Jurkat, Clone E6-1 (cell line): ENCODE results near the gene CPVL.
"Not testable (repeated sequence)": the region's sequence is repeated elsewhere in the genome, so short reads cannot be mapped to it uniquely, and the experiment has no call there.

Experiments used
- DNase-seq: peaks from one replicate; pipeline ENCODE4 v3.0.0-alpha.2; 2011; ENCODE audit warnings: low read depth, low spot score
- H3K4me3 ChIP-seq: 2 replicates; pipeline ENCODE4 v1.5.1; 2011; ENCODE audit warnings: mild to moderate bottlenecking, low read length, control low read depth, moderate library complexity

The CPVL gene

DNA sequence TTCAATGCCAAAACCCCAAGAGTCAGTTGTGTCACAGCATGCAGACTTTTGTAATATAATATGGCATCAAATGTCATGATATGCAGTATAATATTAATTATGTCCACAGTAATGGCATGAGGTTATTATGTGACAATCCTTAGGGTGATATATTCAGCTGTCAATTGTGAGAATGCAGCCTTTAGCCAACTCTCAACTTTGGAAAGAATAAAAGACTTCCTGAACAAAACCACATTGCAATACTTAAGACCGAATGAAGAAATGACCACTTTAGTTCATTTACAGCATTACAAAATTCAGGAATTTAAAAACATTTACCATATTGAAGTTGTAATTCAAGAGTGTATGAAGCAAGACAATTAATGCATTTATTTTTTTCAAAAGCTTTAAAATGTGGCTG is 45.4 kb downstream of the CPVL start:
- H3K4me3 ChIP-seq = no peak overlapping the region
- DNase-seq = no peak

DNA sequence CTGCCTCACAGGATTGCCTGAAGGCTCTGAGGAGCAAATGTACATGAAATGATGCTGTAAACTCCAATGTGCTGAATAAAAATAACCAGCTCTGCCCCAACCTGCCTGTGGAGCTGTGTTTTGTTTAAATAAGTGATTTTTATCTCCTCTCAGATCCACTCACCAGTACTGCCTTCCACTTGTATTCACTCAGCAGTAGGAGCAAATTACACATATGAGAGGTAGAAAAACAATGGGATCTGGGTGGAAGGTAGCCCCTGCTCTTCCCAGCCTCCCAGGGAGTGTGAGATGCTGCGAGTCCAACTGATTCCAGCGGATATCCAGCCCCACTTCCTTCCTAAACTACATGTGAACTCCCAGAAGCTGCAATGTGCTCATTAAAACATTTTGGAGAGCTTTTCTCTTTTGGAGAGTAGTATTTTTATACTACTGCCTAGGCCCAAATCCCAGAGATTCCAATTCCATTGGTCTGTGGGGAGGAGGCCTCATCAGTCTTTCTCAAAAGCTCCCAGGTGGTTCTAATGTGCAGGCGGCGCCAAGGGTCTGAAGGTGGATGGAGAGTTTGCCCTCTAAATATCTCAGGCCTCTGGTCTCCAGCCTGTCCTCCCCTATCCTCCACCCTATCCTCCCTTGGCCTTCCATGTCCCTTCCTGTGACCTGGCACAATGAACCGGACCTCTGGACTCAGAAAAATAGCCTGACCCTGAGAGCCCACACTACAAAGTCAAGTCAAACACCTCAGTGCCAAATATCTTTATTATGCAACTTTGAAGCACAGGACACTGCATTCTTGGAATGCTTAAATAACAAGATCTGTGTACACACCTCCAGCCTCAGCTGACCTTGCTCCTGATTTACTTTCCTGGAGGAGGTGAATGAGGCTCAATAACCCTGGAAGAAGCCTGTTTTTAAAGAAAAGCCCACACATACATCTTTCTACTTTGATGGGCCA is 46.2 kb downstream of the CPVL start:
- no peak overlapping the region for H3K4me3 ChIP-seq
- DNase-seq = no peak

DNA sequence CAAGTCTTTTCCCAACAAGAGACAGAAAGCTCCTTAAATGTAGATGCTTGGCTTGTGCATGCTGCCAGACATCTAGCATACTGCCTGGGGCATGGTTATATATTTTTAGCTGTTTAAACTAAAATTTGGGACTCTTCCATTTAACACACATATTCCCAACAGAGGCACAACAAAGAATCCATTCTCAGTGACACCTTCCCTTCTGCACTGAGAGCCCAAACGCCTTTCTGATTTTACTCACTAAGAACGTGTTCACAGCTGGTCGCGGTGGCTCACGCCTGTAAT is 49.9 kb downstream of the CPVL start:
- no peak for DNase-seq
- no peak overlapping the region for H3K4me3 ChIP-seq

DNA sequence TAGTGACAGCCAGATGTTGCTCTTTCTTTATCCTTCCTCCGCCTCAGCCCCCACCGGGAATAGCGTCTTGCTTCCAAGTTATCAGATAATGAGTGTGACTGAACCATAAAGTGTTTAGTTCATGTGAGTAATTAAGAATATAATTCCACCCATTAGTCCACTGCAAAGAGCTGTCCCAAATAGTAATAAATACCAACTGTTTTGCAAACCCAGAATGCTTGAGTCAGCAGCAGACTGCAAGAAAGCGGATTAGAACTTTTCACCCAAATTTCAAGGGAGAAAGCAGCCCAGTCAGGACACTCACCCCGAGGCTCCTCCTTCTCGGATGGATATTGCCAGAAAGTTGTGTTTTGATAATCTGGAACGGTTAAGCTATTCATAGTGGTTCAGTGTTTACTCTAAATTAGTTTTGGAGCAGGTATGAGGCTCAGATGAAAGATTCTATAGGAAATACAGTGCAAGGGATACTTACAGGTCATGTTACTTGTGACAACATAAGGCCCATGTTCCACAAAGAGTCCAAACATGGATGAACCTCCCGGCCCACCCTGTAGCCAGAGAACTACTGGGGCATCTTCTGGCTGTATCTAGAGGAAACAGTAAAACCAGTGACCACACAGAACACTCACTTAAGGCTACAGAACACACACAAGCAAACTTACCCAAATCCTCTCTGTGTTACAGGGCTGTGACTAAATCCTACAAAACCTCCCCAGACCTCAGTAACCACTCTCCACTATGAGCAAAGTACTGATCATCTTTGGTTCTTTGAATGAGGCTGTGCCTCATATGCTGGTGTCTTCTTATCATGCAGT is 50.5 kb downstream of the CPVL start:
- DNase-seq = no peak

DNA sequence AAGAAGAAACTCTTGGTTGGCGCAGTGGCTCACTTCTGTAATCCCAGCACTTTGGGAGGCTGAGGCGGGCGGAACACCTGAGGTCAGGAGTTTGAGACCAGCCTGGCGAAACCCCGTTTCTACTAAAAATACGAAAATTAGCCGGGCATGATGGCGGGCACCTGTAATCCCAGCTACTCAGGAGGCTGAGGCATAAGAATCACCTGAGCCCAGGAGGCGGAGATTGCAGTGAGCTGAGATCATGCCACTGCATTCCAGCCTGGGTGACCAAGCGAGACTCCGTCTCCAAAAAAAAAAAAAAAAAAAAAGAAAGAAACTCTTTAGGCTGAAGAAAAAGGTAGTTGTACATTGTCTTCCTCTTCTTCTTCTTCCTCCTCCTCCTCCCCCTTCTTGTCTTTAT is 53.2 kb downstream of the CPVL start:
- not testable (repeated sequence) for H3K4me3 ChIP-seq, DNase-seq

More for the DNA sequence above, 50.5 kb downstream of the CPVL start:
- H3K4me3 ChIP-seq = no peak overlapping the region

DNA sequence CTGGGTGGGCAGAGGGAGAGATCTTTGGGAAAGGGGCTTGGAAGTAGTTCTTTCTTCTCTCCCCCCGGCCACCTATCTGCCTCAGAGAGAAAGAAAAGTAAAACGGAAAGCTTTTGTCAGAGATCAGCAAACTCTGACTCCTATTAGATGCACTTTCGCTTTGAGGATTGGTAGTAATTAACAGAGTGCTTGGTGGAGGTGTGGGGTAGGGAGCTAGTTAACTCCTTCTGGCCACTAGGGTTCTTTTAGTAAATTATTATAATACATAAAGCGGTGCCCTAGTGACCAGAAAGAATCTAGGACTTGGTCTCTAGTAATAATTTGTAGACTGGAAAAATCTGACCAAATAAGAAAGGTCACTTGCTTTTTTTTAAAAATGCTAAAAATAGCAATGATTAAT is 54.6 kb downstream of the CPVL start:
- no peak for DNase-seq
- no peak overlapping the region for H3K4me3 ChIP-seq

DNA sequence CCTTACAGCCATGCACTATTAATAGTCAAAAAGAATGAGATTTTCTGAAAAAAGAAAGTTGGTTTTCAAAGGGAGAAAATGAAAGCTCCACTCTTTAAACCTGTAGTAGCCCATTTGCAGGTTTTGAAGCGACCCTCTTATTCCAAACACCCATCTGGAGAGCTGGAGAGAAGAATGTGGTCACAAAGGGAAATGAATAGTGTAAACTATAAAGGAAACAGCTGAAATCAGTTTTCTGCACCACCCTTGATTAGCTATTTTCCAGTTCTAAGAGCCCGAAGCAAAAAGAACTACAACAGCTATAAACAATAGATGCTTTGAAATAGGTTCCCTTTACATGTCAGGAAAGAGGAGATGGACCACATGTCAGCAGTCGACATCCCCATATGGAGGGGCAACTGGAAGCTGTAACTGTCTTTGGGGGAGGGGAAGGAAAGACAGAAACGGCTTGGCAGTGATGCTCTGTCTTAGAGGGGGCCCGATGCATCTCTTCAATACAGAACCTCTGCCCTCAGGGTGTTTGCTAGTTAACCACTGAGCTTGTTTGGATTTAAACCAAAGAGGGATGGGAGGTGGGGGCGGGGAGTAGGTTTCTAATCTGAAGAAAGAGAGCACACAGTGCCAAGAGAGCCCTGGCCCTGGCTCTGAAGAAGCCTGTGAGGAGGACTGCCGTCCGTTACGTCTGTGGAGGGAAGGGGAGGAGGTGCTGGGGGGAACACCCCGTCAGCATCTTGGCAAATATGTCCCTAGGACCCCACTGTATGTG is 55.3 kb downstream of the CPVL start:
- peak; percentile 39 for DNase-seq
- H3K4me3 ChIP-seq = no peak overlapping the region

DNA sequence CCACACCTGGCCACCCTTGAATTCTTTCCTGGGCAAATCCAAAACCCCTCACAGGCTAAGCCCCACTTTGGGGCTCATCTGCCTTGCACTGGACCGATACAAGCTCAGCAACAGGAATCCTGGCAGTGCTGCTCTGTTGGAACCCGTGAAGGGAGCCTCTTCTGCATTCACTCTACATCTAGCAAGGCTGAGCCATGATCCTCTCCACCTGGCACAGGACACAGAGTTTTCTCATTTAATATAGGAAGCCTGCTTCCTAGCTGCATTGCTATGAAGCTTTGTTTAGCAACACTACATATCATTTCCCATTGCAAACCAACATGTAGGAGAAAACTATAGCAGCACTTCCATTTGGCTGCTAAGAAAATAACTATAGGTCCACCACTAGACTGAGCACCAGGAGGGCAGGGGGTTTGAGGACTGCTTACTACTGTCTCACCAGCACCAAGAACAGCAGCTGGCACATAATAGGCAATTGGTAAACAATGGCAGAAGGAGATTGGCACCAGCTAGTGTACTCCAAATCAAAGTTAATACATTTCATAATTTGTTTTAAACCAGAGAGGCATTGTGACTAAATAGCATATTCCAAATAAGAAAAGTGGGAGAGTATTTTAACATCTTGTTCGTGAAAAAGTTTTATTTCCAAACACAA is 56.1 kb downstream of the CPVL start:
- H3K4me3 ChIP-seq = no peak overlapping the region
- DNase-seq = no peak

DNA sequence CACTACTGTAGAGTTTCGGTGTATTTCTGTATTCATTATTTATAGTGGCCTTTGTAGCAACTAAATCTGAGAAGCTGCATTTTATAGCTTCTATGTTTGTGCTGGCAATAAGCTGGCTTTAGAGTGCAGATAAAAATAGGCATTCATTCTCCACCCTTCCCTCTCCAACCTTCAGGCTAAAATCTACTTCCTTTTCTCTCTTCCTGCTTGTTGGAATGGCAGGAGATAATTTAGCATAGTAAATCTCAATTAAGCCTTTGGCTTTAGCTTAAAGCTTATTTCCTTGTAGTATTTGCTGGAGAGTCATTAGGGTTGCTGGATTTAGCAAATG is 58.5 kb downstream of the CPVL start:
- no peak for DNase-seq

DNA sequence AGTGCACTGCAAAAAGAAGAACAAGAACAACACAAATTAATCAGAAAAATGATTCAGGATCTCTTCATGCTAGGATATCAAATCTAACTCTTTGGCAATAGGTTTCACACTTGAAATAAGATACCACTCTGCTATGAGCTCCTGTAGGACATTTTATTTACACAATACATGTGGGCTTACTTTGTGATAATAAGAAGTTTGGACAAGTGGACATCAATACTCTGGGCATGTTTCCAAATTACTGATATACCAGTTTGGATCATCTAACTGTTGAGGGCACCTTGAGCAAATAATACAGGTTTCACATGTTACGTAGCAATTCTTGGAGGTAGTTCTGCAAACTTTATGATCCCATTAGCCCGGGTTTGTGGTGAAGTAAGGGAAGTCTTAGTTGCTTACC is 59.8 kb downstream of the CPVL start:
- H3K4me3 ChIP-seq = no peak overlapping the region
- no peak for DNase-seq

More for the DNA sequence above, 58.5 kb downstream of the CPVL start:
- H3K4me3 ChIP-seq = no peak overlapping the region

DNA sequence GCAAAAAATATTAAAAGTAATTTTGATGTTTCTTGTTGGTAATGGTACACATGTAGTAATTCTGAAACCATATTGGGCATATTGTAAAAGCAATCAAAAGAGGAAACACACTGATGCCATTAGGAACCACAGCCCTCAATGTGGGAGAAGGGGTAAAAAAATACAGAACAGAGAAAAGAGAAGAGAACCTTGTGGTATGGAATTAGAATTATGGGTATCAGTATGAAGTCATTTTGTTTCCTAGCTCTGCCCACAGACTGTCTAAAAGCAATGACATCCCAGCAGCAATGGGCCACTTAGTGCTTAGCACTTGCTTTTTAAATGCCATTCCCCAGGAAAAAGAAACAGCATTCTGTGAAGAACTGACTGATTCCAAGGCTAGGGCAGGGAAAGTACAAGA is 61.5 kb downstream of the CPVL start:
- DNase-seq = no peak
- H3K4me3 ChIP-seq = no peak overlapping the region

DNA sequence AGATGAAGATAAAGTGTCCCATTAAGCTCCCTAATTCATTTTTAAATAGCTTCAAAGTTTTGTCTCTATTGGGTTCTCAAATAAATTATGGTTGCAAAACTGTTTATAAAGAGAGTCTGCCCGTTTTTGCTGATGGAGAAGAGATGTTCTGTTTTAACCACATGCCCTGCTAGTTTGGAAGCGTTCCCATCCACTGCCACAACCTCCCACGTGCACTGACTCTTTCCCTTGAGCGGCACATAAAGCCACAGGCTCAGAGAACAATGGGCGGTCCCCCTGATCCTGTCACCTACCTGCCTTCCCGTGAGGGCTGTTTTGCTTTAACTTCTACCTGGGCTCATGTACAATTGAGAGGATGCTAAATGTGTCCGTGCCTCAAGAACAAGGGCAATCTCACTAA is 65.5 kb downstream of the CPVL start:
- no peak for DNase-seq
- no peak overlapping the region for H3K4me3 ChIP-seq

DNA sequence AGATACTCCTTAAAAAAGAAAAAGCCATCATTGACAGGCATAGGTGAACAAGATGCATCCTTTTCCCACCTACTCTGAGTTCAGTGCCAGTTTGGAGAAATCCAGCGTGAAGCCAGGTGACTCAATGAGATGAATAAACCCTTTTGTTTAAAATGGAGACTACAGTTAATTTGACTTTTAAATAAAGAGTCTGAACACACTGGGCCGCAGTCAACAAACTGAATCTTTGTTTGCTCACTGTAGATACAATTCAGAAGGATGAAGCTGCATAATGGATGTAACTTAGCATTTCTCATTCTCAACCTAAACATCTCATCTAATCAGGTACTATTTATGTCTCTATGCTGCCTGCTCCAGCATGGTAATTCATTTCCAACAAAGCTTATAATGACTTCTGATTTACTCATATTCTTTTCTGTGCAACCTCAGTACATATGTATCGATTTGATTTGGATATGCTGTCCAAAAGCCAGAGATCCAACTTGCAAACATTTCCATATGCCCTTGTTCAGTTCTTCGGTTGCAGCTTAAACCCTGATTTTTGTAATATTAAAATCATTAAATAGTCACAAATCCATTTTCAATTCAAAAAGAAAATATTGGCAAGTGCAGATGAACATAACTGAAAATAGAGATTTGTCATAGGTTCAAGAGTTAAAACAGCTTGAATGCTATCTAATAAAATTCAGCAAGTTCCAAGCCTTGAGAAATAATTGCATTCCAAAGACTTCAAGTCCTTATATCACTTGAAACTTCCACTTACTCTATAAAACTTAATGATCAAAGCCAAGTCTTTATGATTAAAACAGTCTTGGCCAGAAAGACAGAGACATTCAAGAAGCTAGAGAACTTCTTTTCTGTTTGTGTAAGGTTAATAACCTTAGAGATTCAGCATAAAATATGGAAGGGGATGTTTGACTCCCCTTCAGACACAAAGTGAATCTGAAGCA is 67.8 kb downstream of the CPVL start:
- H3K4me3 ChIP-seq = no peak overlapping the region
- DNase-seq = no peak

DNA sequence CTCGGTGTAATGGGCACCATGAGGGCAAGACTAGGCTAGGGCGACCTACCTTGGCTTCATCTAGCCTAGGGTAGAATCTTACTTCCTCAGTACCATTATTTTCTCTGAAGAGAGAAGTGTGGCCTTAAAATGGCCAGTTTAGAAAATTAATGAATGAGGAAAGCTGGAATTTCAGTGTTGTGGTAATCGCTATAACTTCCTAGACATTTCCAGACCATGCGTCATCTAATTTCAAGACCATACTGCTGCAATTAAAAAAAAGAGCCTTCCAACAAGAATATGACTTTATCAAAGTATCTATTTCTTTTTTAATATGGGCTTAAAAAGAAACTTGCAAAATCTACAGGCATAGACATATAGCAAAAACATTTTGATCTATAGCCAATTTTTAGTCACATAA is 68.5 kb downstream of the CPVL start:
- no peak overlapping the region for H3K4me3 ChIP-seq
- no peak for DNase-seq

DNA sequence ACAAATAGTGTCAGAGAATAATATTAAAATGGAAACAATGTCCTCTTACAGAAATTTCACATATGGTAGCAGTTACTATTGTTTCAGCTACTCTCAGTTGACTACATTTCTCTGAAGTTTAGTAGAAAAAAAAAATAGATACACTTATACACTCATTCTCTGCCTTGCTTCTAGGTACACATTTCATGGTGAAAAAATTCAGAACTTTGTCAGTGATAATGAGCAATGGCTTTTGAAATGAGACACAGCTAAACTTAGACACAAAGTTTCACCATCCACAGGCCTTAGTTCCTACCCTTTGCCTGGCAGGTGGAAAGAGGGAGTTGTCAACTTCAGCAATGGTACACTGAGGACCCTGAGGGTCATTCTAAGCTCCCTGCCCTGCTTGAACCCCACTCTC is 69.2 kb downstream of the CPVL start:
- no peak overlapping the region for H3K4me3 ChIP-seq
- no peak for DNase-seq

DNA sequence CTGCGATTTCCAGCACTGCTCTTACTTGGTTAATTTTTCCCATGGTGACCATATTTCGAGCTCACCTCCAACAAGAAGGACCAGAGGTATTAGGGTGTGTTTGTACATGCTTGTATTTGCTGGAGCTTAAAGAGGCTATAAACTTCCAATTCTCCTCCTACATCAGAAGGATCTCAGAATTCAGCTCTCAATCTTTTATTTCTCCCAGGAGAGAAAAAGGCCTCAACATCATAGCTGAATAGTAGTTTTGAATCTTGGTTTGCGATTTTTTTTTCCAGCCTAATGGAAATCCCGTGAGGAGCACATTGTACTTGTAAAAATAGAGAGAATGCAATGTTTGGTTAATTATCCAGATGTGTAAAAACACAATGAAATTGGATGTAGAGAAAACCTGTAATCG is 69.7 kb downstream of the CPVL start:
- no peak for DNase-seq

DNA sequence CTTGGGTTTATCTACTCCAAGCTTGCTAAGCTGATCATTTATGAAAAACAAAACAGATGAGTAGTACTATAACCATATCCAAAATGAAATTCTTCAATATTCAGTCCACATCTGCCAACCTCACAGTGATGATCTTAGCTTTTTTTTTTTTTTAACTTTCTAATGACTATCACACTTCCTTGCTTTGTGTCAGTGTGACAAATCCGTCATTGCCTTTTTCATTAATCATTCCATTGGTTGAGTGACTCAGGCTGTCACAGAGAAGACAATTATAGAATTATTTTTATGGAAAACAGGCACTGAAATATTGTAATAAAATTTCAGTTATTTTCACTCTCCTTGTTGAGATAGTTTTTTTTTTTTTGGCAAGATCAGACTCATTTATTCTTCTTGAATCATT is 70.7 kb downstream of the CPVL start:
- DNase-seq = no peak
- no peak overlapping the region for H3K4me3 ChIP-seq

More for the DNA sequence above, 69.7 kb downstream of the CPVL start:
- no peak overlapping the region for H3K4me3 ChIP-seq

DNA sequence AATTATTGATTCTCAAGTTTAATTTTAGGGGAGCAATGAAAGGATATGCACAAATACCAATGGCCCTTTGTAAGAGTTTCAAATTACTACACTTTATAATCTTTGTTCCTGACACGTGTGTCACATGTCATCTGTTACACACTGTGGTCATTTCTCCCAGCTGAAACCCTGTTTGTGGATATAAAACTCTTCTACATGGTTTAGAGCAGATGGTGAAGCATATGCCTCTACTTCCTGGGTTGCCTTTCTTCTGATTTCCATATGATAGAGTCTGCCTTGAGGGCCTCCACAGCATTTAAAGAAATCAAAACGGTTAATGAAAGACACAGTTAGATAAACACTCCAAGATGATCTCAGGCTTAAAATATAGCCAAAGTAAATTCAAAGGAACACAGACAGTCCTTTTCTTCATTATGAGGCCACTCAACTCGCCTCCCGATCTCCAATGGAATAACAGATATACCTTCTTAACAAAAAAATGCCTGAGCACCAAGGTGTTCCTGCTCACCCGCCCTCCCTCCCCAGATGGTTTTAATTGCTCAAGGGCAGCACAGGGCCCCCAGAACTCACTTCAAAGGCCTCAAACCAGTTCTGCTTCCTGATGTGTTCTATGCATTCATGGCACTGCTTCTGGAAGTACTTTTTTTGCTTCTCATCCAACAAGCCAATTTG is 75.0 kb downstream of the CPVL start:
- no peak for DNase-seq
- H3K4me3 ChIP-seq = no peak overlapping the region
